GM23338 (cell line): ENCODE data around the gene HERC2. TPM values are rescaled to one million over a fixed set of nuclear protein-coding genes. Genes with fewer than 3 reads are reported as not detected.

Experiments
- ATAC-seq: fragments of 200-7000 bp; cut with Tn5 transposase; 3 replicates; pipeline ENCODE4 v1.9.1; 2020
- DNase-seq: peaks from one replicate; pipeline ENCODE4 v3.0.0-alpha.2; 2015; ENCODE audit warnings: low spot score
- H2AFZ ChIP-seq: fragments of 200-600 bp; sonication (generic); 2 replicates; pipeline ENCODE4 v1.8.0; 2016; ENCODE audit warnings: antibody characterized with exemption, mild to moderate bottlenecking, moderate library complexity
- H3F3A ChIP-seq: fragments of 200-600 bp; sonication (generic); replicated peaks from 2 replicates; pipeline ENCODE4 v1.8.0; 2017; ENCODE audit warnings: antibody characterized with exemption, mixed run types, low read depth
- H3K27ac ChIP-seq: fragments of 200-600 bp; sonication (generic); 2 replicates; pipeline ENCODE4 v1.6.1; 2016; ENCODE audit warnings: low read depth
- H3K27me3 ChIP-seq: fragments of 200-600 bp; sonication (generic); 2 replicates; pipeline ENCODE4 v1.8.0; 2016; ENCODE audit warnings: mild to moderate bottlenecking, mixed run types, moderate library complexity; ENCODE audit not compliant: insufficient read depth
- H3K36me3 ChIP-seq: fragments of 200-600 bp; sonication (generic); 2 replicates; pipeline ENCODE4 v1.8.0; 2016; ENCODE audit warnings: mild to moderate bottlenecking; ENCODE audit not compliant: insufficient read depth
- H3K4me1 ChIP-seq: fragments of 200-600 bp; sonication (generic); 2 replicates; pipeline ENCODE4 v1.8.0; 2016; ENCODE audit warnings: mild to moderate bottlenecking, moderate library complexity; ENCODE audit not compliant: insufficient read depth
- H3K4me2 ChIP-seq: fragments of 200-600 bp; sonication (generic); 2 replicates; pipeline ENCODE4 v1.7.1; 2017; ENCODE audit warnings: mixed run types
- H3K4me3 ChIP-seq: fragments of 200-600 bp; sonication (generic); 2 replicates; pipeline ENCODE4 v1.6.1; 2016; ENCODE audit warnings: mixed run types
- H3K79me2 ChIP-seq: fragments of 200-600 bp; sonication (generic); replicated peaks from 2 replicates; pipeline ENCODE4 v1.8.0; 2017; ENCODE audit warnings: mild to moderate bottlenecking; ENCODE audit not compliant: insufficient read depth
- H3K9me2 ChIP-seq: fragments of 200-600 bp; sonication (generic); 2 replicates; pipeline ENCODE4 v1.8.0; 2017; ENCODE audit not compliant: insufficient read depth
- H4K20me1 ChIP-seq: fragments of 200-600 bp; sonication (generic); replicated peaks from 2 replicates; pipeline ENCODE4 v1.8.0; 2017; ENCODE audit warnings: mild to moderate bottlenecking; ENCODE audit not compliant: insufficient read depth
- H3K27ac Mint-ChIP-seq: 2 replicates; pipeline ENCODE4 v1.8.0; 2020; ENCODE audit warnings: inconsistent platforms, mild to moderate bottlenecking, moderate library complexity, mixed read lengths
- H3K27me3 Mint-ChIP-seq: 3 replicates; pipeline ENCODE4 v1.8.0; 2022; ENCODE audit warnings: low read depth, mild to moderate bottlenecking, moderate library complexity, mixed read lengths, inconsistent platforms; ENCODE audit not compliant: insufficient read depth, poor library complexity
- H3K36me3 Mint-ChIP-seq: 3 replicates; pipeline ENCODE4 v1.8.0; 2021; ENCODE audit warnings: low read depth, mild to moderate bottlenecking, inconsistent platforms, moderate library complexity, mixed read lengths
- H3K4me1 Mint-ChIP-seq: 3 replicates; pipeline ENCODE4 v1.8.0; 2020; ENCODE audit warnings: mild to moderate bottlenecking, inconsistent platforms, mixed read lengths
- H3K4me3 Mint-ChIP-seq: 3 replicates; pipeline ENCODE4 v1.8.0; 2021; ENCODE audit warnings: moderate library complexity, mild to moderate bottlenecking, inconsistent platforms, mixed read lengths
- H3K9me3 Mint-ChIP-seq: 3 replicates; pipeline ENCODE4 v1.8.0; 2020; ENCODE audit warnings: moderate library complexity, mild to moderate bottlenecking, inconsistent platforms, mixed read lengths
- CREB1 ChIP-seq: fragments of 250-450 bp; sonication (Bioruptor Pico); IDR thresholded peaks from 2 replicates; pipeline ENCODE4 v1.5.0; 2020; ENCODE audit warnings: low read depth, mild to moderate bottlenecking, moderate library complexity
- CTCF ChIP-seq, 2 experiments: fragments of 200-600 bp in 1 of 2; sonication (generic) in 1 of 2; conservative IDR thresholded peaks; 2 replicates each; pipeline versions ENCODE4 v1.5.1 to v1.6.1; 2016 to 2017; ENCODE audit warnings: antibody characterized with exemption in 2 of 2, low read depth in 2 of 2, mild to moderate bottlenecking in 2 of 2, moderate library complexity in 1 of 2
- EZH2 ChIP-seq: fragments of 200-600 bp; sonication (generic); IDR thresholded peaks from one replicate; pipeline ENCODE4 v1.8.0; 2017; ENCODE audit warnings: antibody characterized with exemption, mild to moderate bottlenecking, low read depth; ENCODE audit not compliant: unreplicated experiment
- EZH2phosphoT487 ChIP-seq: fragments of 200-600 bp; sonication (generic); IDR thresholded peaks from one replicate; pipeline ENCODE4 v1.8.1; 2018; ENCODE audit warnings: antibody characterized with exemption; ENCODE audit not compliant: unreplicated experiment
- JUNB ChIP-seq: IDR thresholded peaks from one replicate; pipeline ENCODE4 v1.6.1; 2016; ENCODE audit warnings: antibody characterized with exemption; ENCODE audit not compliant: unreplicated experiment
- NANOG ChIP-seq: IDR thresholded peaks from 2 replicates; pipeline ENCODE4 v1.6.1; 2016; ENCODE audit warnings: antibody characterized with exemption, borderline replicate concordance
- POLR2AphosphoS5 ChIP-seq: IDR thresholded peaks from 2 replicates; pipeline ENCODE4 v1.6.1; 2016; ENCODE audit warnings: antibody characterized with exemption, low read depth
- STAT1 ChIP-seq: IDR thresholded peaks from one replicate; pipeline ENCODE4 v1.6.1; 2016; ENCODE audit warnings: antibody characterized with exemption; ENCODE audit not compliant: unreplicated experiment
- ZNF114 ChIP-seq: fragments of 250-450 bp; sonication (Bioruptor Pico); IDR thresholded peaks from 2 replicates; pipeline ENCODE4 v1.5.0; 2020; ENCODE audit warnings: mild to moderate bottlenecking, moderate library complexity
- ZNF331 ChIP-seq: fragments of 250-450 bp; sonication (Bioruptor Pico); IDR thresholded peaks from 2 replicates; pipeline ENCODE4 v1.5.0; 2020; ENCODE audit warnings: low read depth, mild to moderate bottlenecking, moderate library complexity
- polyA plus RNA-seq: library from polyadenylated mRNA; unstranded; fragments of >200 nt; fragmentation: Nextera tagmentation; extraction: Ambion mirVana; gene quantifications from 2 replicates; pipeline ENCODE4 v1.2.1, GENCODE V29; 2016
- total RNA-seq: library from RNA; depleted of rRNA; stranded (reverse); fragments of >200 nt; shearing (Covaris generic); gene quantifications from 2 replicates; pipeline ENCODE4 v1.2.3, GENCODE V29; 2014
- TF ChIP-seq, protein P1 (sequence below): IDR thresholded peaks from 2 replicates; pipeline ENCODE4 v1.6.1; 2016; ENCODE audit warnings: antibody characterized with exemption
- TF ChIP-seq, protein P2 (sequence below): fragments of 250-450 bp; sonication (Bioruptor Pico); IDR thresholded peaks from 2 replicates; pipeline ENCODE4 v1.5.0; 2020; ENCODE audit warnings: mild to moderate bottlenecking, moderate library complexity

The HERC2 gene
- total and polyA plus RNA-seq, 2 experiments from 2014 or later = 71.3 to 80.7 TPM

DNA sequence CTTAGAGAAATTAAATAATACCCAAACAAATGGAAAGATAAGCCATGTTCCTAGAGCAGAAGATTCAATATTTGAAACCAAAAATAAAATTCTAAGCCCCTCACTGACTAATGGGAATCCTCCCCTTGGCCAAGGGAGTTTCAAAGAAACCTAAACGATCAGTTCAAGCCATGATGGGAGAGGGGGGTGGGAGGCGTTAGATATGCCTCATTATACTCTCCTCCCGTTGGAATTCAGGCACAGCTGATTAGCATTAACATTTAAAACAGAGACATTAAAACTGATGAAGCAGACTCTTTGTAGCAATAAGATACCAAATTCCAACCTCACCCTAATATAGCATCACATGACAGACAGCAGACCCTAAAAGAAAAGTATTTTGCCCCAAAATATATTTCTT is 255.7 kb downstream of the HERC2 start:
- no peak overlapping the region for H3K4me2 ChIP-seq
- Mint-ChIP-seq H3K9me3 (peaks cover 19% of the 10 kb centered on the region), H3K27ac (no peak overlapping the region), H3K27me3 (peaks cover 3% of the 10 kb centered on the region), H3K36me3 (peaks cover 7% of the 10 kb centered on the region), H3K4me3 (no peak overlapping the region), H3K4me1 (peaks cover 5% of the 10 kb centered on the region; the same call in 2 of the 3 replicates)
- no peak overlapping the region for H3K27ac ChIP-seq
- no peaks in the 10 kb centered on the region for H3K4me1 ChIP-seq
- no peak for ATAC-seq
- DNase-seq = no peak
- no peaks in the 10 kb centered on the region for H3K79me2 ChIP-seq
- H4K20me1 ChIP-seq = no peaks in the 10 kb centered on the region
- no peak overlapping the region for H2AFZ ChIP-seq
- TF ChIP-seq ZNF331 (CRISPR knock-in tag) (no peak), CTCF (conservative IDR thresholded peaks at IDR 0.05; ENCODE audit: low read depth in 2 of 2) (no peak), ZNF114 (no peak), STAT1 (no peak), CREB1 (no peak), NANOG (no peak), EZH2phosphoT487 (no peak), JUNB (no peak), EZH2 (no peak), POLR2AphosphoS5 (no peak)
- TF ChIP-seq, protein P1, sequence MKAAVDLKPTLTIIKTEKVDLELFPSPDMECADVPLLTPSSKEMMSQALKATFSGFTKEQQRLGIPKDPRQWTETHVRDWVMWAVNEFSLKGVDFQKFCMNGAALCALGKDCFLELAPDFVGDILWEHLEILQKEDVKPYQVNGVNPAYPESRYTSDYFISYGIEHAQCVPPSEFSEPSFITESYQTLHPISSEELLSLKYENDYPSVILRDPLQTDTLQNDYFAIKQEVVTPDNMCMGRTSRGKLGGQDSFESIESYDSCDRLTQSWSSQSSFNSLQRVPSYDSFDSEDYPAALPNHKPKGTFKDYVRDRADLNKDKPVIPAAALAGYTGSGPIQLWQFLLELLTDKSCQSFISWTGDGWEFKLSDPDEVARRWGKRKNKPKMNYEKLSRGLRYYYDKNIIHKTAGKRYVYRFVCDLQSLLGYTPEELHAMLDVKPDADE = no peak
- TF ChIP-seq, protein P2, sequence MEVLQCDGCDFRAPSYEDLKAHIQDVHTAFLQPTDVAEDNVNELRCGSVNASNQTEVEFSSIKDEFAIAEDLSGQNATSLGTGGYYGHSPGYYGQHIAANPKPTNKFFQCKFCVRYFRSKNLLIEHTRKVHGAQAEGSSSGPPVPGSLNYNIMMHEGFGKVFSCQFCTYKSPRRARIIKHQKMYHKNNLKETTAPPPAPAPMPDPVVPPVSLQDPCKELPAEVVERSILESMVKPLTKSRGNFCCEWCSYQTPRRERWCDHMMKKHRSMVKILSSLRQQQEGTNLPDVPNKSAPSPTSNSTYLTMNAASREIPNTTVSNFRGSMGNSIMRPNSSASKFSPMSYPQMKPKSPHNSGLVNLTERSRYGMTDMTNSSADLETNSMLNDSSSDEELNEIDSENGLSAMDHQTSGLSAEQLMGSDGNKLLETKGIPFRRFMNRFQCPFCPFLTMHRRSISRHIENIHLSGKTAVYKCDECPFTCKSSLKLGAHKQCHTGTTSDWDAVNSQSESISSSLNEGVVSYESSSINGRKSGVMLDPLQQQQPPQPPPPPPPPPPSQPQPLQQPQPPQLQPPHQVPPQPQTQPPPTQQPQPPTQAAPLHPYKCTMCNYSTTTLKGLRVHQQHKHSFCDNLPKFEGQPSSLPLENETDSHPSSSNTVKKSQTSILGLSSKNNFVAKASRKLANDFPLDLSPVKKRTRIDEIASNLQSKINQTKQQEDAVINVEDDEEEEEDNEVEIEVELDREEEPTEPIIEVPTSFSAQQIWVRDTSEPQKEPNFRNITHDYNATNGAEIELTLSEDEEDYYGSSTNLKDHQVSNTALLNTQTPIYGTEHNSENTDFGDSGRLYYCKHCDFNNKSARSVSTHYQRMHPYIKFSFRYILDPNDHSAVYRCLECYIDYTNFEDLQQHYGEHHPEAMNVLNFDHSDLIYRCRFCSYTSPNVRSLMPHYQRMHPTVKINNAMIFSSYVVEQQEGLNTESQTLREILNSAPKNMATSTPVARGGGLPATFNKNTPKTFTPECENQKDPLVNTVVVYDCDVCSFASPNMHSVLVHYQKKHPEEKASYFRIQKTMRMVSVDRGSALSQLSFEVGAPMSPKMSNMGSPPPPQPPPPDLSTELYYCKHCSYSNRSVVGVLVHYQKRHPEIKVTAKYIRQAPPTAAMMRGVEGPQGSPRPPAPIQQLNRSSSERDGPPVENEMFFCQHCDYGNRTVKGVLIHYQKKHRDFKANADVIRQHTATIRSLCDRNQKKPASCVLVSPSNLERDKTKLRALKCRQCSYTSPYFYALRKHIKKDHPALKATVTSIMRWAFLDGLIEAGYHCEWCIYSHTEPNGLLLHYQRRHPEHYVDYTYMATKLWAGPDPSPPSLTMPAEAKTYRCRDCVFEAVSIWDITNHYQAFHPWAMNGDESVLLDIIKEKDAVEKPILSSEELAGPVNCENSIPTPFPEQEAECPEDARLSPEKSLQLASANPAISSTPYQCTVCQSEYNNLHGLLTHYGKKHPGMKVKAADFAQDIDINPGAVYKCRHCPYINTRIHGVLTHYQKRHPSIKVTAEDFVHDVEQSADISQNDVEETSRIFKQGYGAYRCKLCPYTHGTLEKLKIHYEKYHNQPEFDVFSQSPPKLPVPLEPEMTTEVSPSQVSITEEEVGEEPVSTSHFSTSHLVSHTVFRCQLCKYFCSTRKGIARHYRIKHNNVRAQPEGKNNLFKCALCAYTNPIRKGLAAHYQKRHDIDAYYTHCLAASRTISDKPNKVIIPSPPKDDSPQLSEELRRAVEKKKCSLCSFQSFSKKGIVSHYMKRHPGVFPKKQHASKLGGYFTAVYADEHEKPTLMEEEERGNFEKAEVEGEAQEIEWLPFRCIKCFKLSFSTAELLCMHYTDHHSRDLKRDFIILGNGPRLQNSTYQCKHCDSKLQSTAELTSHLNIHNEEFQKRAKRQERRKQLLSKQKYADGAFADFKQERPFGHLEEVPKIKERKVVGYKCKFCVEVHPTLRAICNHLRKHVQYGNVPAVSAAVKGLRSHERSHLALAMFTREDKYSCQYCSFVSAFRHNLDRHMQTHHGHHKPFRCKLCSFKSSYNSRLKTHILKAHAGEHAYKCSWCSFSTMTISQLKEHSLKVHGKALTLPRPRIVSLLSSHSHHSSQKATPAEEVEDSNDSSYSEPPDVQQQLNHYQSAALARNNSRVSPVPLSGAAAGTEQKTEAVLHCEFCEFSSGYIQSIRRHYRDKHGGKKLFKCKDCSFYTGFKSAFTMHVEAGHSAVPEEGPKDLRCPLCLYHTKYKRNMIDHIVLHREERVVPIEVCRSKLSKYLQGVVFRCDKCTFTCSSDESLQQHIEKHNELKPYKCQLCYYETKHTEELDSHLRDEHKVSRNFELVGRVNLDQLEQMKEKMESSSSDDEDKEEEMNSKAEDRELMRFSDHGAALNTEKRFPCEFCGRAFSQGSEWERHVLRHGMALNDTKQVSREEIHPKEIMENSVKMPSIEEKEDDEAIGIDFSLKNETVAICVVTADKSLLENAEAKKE (CRISPR knock-in tag) = no peak
- H3K27me3 ChIP-seq = no peaks in the 10 kb centered on the region
- H3K36me3 ChIP-seq = no peaks in the 10 kb centered on the region
- no peak overlapping the region for H3K4me3 ChIP-seq
- H3K9me2 ChIP-seq = 0 out of 2 replicates have a peak, but pooled peaks cover 6% of the 10 kb centered on the region
- H3F3A ChIP-seq = no peaks in the 10 kb centered on the region
